Endothelial cell of umbilical vein (primary cell): ENCODE results near the gene RAMP3. TPM values are rescaled to one million over a fixed set of nuclear protein-coding genes. Genes with fewer than 3 reads are reported as not detected.

Experiments used
- BruUV-seq: library from RNA; stranded (reverse); fragments of 400-500 nt; replicated peaks from 2 replicates; lab custom pipeline; 2021; lab: Mats Ljungman, UMichigan
- CTCF ChIA-PET: fragments of 300-600, 350-600 bp; sonication (Branson Sonifier 250); formaldehyde crosslinking; loops from one replicate; lab custom pipeline; 2021; ENCODE audit warnings: antibody characterized with exemption, inconsistent platforms; lab: Charles Lee
- POLR2A ChIA-PET: fragments of 300-600, 350-600 bp; sonication (Branson Sonifier 250); formaldehyde crosslinking; loops from one replicate; lab custom pipeline; 2021; ENCODE audit warnings: antibody characterized with exemption, inconsistent platforms; lab: Charles Lee
- DNase-seq: peaks from one replicate; pipeline ENCODE4 v3.0.0-alpha.2; 2011; ENCODE audit warnings: low read depth, low spot score
- FAIRE-seq: peaks from 2 replicates; lab custom pipeline; 2011; peaks lifted over from hg19 to GRCh38; lab: Jason Lieb, UNC
- H2AFZ ChIP-seq: 2 replicates; pipeline ENCODE4 v1.6.0; 2012; ENCODE audit warnings: low read depth, low read length, control low read depth, inconsistent platforms
- H3K27ac ChIP-seq: 2 replicates; pipeline ENCODE4 v1.5.1; 2011; ENCODE audit warnings: low read depth, mild to moderate bottlenecking, control low read depth, low read length, moderate library complexity; ENCODE audit not compliant: insufficient read depth
- H3K27me3 ChIP-seq, 2 experiments: 2 replicates each; pipeline versions ENCODE4 v1.6.0 to v1.6.1; 2011; ENCODE audit warnings: low read length in 2 of 2, mixed read lengths in 1 of 2; ENCODE audit not compliant: control insufficient read depth in 2 of 2, insufficient read depth in 2 of 2
- H3K36me3 ChIP-seq, 2 experiments: 2 replicates in 1 of 2; 3 replicates in 1 of 2; pipeline ENCODE4 v1.5.1; 2011; ENCODE audit warnings: low read length in 2 of 2, mild to moderate bottlenecking in 1 of 2, moderate library complexity in 1 of 2; ENCODE audit not compliant: control insufficient read depth in 2 of 2, insufficient read depth in 2 of 2; ENCODE audit errors: extremely low read depth in 1 of 2
- H3K4me1 ChIP-seq: 3 replicates; pipeline ENCODE4 v1.5.1; 2011; ENCODE audit warnings: mild to moderate bottlenecking, low read length; ENCODE audit not compliant: control insufficient read depth, insufficient read depth; ENCODE audit errors: extremely low read depth
- H3K4me2 ChIP-seq: 2 replicates; pipeline ENCODE4 v1.6.1; 2011; ENCODE audit warnings: low read length, control low read depth, mixed read lengths; ENCODE audit not compliant: insufficient read depth
- H3K4me3 ChIP-seq, 3 experiments: fragments of 200-600 bp in 1 of 3; sonication (generic), shearing (Covaris generic) in 1 of 3; replicated peaks in 1 of 3; 2 replicates each; pipeline ENCODE4 v1.5.1; 2011 to 2016; ENCODE audit warnings: control low read depth in 3 of 3, low read length in 3 of 3, mild to moderate bottlenecking in 2 of 3, inconsistent platforms in 1 of 3, low read depth in 1 of 3, moderate library complexity in 1 of 3; ENCODE audit not compliant: insufficient read depth in 1 of 3
- H3K79me2 ChIP-seq: 2 replicates; pipeline ENCODE4 v1.6.0; 2012; ENCODE audit warnings: low read length, inconsistent platforms; ENCODE audit not compliant: control insufficient read depth, insufficient read depth
- H3K9ac ChIP-seq: replicated peaks from 2 replicates; pipeline ENCODE3; 2011; ENCODE audit warnings: low read length, control low read depth; ENCODE audit not compliant: insufficient read depth; ENCODE audit errors: extremely low read depth
- H3K9me1 ChIP-seq: replicated peaks from 3 replicates; pipeline ENCODE4 v1.6.0; 2011; ENCODE audit warnings: mild to moderate bottlenecking, low read length; ENCODE audit not compliant: control insufficient read depth, insufficient read depth; ENCODE audit errors: extremely low read depth
- H3K9me3 ChIP-seq: replicated peaks from 2 replicates; pipeline ENCODE4 v1.5.1; 2012; ENCODE audit warnings: low read length, inconsistent platforms; ENCODE audit not compliant: control insufficient read depth, insufficient read depth
- H4K20me1 ChIP-seq: replicated peaks from 2 replicates; pipeline ENCODE3; 2011; ENCODE audit warnings: mild to moderate bottlenecking, low read length; ENCODE audit not compliant: control insufficient read depth, insufficient read depth; ENCODE audit errors: extremely low read depth
- POLR2AphosphoS5 ChIP-seq: IDR thresholded peaks from 2 replicates; pipeline ENCODE4 v1.6.1; 2012; ENCODE audit warnings: low read depth, mild to moderate bottlenecking, control low read depth, low read length, moderate library complexity; ENCODE audit not compliant: insufficient read depth
- dilution Hi-C: fragments of 300-500 bp; cut with MboI; formaldehyde crosslinking; loops from one replicate; pipeline ENCODE4 v1.15.0; 2019; ENCODE audit warnings: low sequenced_read_pairs; ENCODE audit not compliant: extremely low pct_ligation_motif_present
- intact Hi-C: fragments of 100-400 bp; cut with micrococcal nuclease; formaldehyde crosslinking; loops from one replicate; pipeline ENCODE4 v1.10.0; 2022
- polyA plus RNA-seq, 4 experiments: library from polyadenylated mRNA; depleted of rRNA in 3 of 4; stranded (reverse) in 3 of 4; unstranded in 1 of 4; fragments of >200 nt; gene quantifications; 2 replicates each; pipeline versions ENCODE4 v1.2.1 to v1.2.3, GENCODE V29; 2011 to 2012; ENCODE audit warnings: missing spikeins in 1 of 4
- total RNA-seq: library from RNA; stranded (reverse); gene quantifications from 2 replicates; pipeline ENCODE4 v1.2.3, GENCODE V29; 2021
- TF ChIP-seq, protein P1 (sequence below): IDR thresholded peaks from 2 replicates; pipeline ENCODE4 v1.6.1; 2011; ENCODE audit not compliant: insufficient read depth, insufficient read length

RAMP3 gene
- total and polyA plus RNA-seq, 2 donors (not counting 3 experiments of a cell fraction or from before 2014, with no cell fraction given): not detected

GRCh38 chr7:45185028-45185863, 27.7 kb downstream of the RAMP3 start:
- Histone ChIP-seq H3K9me1 (no peaks in the 10 kb centered on the region), H3K4me1 (no peaks in the 10 kb centered on the region), H3K9ac (no peak overlapping the region), H3K9me3 (no peaks in the 10 kb centered on the region), H3K4me2 (no peak overlapping the region), H3K27me3 (no peaks in the 10 kb centered on the region), H3K79me2 (no peaks in the 10 kb centered on the region), H3K36me3 (no peaks in the 10 kb centered on the region), H4K20me1 (no peaks in the 10 kb centered on the region), H2AFZ (no peak overlapping the region), H3K4me3 (no peak overlapping the region), H3K27ac (no peak overlapping the region)
- FAIRE-seq (no peak), DNase-seq (no peak)
- ChIA-PET POLR2A (no interaction called here), CTCF (no interaction called here)
- no peak for TF ChIP-seq POLR2AphosphoS5
- dilution Hi-C loops: no loop called here
- BruUV-seq: no TSS peak
- intact Hi-C loops: no loop called here

DNA sequence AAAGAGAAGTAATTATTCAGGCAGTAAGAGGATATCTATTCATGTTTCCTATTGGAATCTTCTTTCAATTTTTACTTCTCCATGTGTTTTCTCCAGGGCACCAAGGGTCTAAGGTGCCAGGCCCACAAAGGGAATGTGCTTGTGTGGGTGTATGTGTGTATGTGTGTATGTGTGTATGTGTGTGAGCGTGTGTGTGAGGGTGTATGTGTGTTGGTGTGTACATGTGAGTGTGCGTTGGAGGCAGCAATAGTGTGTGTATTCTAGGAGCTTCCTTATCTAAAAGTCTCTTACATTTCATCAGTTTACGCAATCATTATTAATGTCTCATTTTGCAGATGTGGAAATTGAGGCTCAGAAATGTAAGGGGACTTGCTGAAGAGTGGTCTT, 28.3 kb downstream of the RAMP3 start:
- FAIRE-seq: no peak
- H3K9ac ChIP-seq: no peak overlapping the region
- H3K27me3 ChIP-seq: no peaks in the 10 kb centered on the region
- dilution Hi-C loops (no loop called here), intact Hi-C loops (no loop called here)
- ChIA-PET POLR2A (no interaction called here), CTCF (no interaction called here)
- H3K4me1 ChIP-seq: no peaks in the 10 kb centered on the region
- H3K4me3 ChIP-seq: no peak overlapping the region
- H3K36me3 ChIP-seq: no peaks in the 10 kb centered on the region
- no peaks in the 10 kb centered on the region for H3K79me2 ChIP-seq
- H4K20me1 ChIP-seq: no peaks in the 10 kb centered on the region
- no peak overlapping the region for H2AFZ ChIP-seq
- DNase-seq: no peak
- TF ChIP-seq, protein P1, sequence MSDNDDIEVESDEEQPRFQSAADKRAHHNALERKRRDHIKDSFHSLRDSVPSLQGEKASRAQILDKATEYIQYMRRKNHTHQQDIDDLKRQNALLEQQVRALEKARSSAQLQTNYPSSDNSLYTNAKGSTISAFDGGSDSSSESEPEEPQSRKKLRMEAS: no peak
- H3K9me1 ChIP-seq: no peaks in the 10 kb centered on the region
- no peaks in the 10 kb centered on the region for H3K9me3 ChIP-seq
- H3K27ac ChIP-seq: no peak overlapping the region
- no peak overlapping the region for H3K4me2 ChIP-seq
- no TSS peak for BruUV-seq
